IMR-90 (cell line): ENCODE measurements around the gene IL37. TPM values are rescaled to one million over a fixed set of nuclear protein-coding genes. Genes with fewer than 3 reads are reported as not detected.

Experiments
- ATAC-seq: fragments of 200-7000 bp; cut with Tn5 transposase; 2 replicates; pipeline ENCODE4 v1.9.1; 2020; ENCODE audit warnings: low read depth, mild to moderate bottlenecking, moderate library complexity
- BruUV-seq: library from RNA; stranded (reverse); fragments of 400-500 nt; replicated peaks from 2 replicates; lab custom pipeline; 2021; lab: Mats Ljungman, UMichigan
- CTCF ChIA-PET: fragments of 300-600 bp; formaldehyde crosslinking; extraction: SDS; loops from one replicate; lab custom pipeline; 2021; ENCODE audit warnings: antibody characterized with exemption; lab: Yijun Ruan, JAX
- POLR2A ChIA-PET: fragments of 300-600 bp; sonication (Branson Sonifier 250); formaldehyde crosslinking; loops from one replicate; lab custom pipeline; 2022; ENCODE audit warnings: antibody characterized with exemption; ENCODE audit not compliant: unreplicated experiment; lab: Charles Lee
- DNase-seq: peaks from one replicate; pipeline ENCODE4 v3.0.0; 2013
- H2AFZ ChIP-seq: replicated peaks from 2 replicates; pipeline ENCODE3; 2013; ENCODE audit warnings: low read length, mild to moderate bottlenecking; ENCODE audit not compliant: poor library complexity
- H2AK5ac ChIP-seq: 2 replicates; pipeline ENCODE4 v1.6.1; 2013; ENCODE audit warnings: low read depth, low read length, inconsistent platforms
- H2AK9ac ChIP-seq: replicated peaks from 2 replicates; pipeline ENCODE3; 2013; ENCODE audit warnings: mild to moderate bottlenecking, low read depth, low read length, moderate library complexity; ENCODE audit not compliant: poor library complexity
- H2BK120ac ChIP-seq: 2 replicates; pipeline ENCODE4 v1.6.1; 2013; ENCODE audit warnings: low read depth, low read length, inconsistent platforms
- H2BK15ac ChIP-seq: 3 replicates; pipeline ENCODE4 v1.6.1; 2013; ENCODE audit warnings: low read depth, low read length, inconsistent platforms
- H2BK20ac ChIP-seq: 2 replicates; pipeline ENCODE4 v1.6.1; 2013; ENCODE audit warnings: low read depth, mild to moderate bottlenecking, inconsistent platforms, low read length, moderate library complexity
- H2BK5ac ChIP-seq: 2 replicates; pipeline ENCODE4 v1.6.1; 2013; ENCODE audit warnings: mild to moderate bottlenecking, low read depth, low read length, inconsistent platforms; ENCODE audit not compliant: poor library complexity, severe bottlenecking
- H3K14ac ChIP-seq: replicated peaks from 2 replicates; pipeline ENCODE4 v1.6.1; 2013; ENCODE audit warnings: low read depth, low read length, inconsistent platforms
- H3K18ac ChIP-seq: 2 replicates; pipeline ENCODE4 v1.6.1; 2013; ENCODE audit warnings: low read depth, low read length, control low read depth
- H3K23ac ChIP-seq: 2 replicates; pipeline ENCODE4 v1.6.1; 2013; ENCODE audit warnings: low read depth, low read length, inconsistent platforms
- H3K27ac ChIP-seq: 2 replicates; pipeline ENCODE4 v1.5.1; 2013; ENCODE audit warnings: mild to moderate bottlenecking, control low read depth, low read length; ENCODE audit not compliant: insufficient read depth
- H3K27me3 ChIP-seq: 2 replicates; pipeline ENCODE4 v1.6.1; 2013; ENCODE audit warnings: low read length; ENCODE audit not compliant: control insufficient read depth, insufficient read depth
- H3K36me3 ChIP-seq: 2 replicates; pipeline ENCODE4 v1.6.1; 2013; ENCODE audit warnings: low read length, mixed read lengths; ENCODE audit not compliant: control insufficient read depth, insufficient read depth
- H3K4ac ChIP-seq: 2 replicates; pipeline ENCODE4 v1.6.1; 2013; ENCODE audit warnings: low read depth, low read length, inconsistent platforms
- H3K4me1 ChIP-seq: 2 replicates; pipeline ENCODE4 v1.6.1; 2013; ENCODE audit warnings: low read length, mixed read lengths; ENCODE audit not compliant: control insufficient read depth, insufficient read depth
- H3K4me2 ChIP-seq: 2 replicates; pipeline ENCODE4 v1.6.1; 2013; ENCODE audit warnings: low read depth, mild to moderate bottlenecking, control low read depth, low read length, moderate library complexity
- H3K4me3 ChIP-seq: 2 replicates; pipeline ENCODE4 v1.5.1; 2013; ENCODE audit warnings: low read depth, mild to moderate bottlenecking, control low read depth, low read length, moderate library complexity; ENCODE audit not compliant: insufficient read depth
- H3K56ac ChIP-seq: 2 replicates; pipeline ENCODE4 v1.6.1; 2013; ENCODE audit warnings: low read length, inconsistent platforms; ENCODE audit not compliant: insufficient read depth; ENCODE audit errors: extremely low read depth
- H3K79me1 ChIP-seq, 2 experiments: 2 replicates each; pipeline ENCODE4 v1.6.1; 2013; ENCODE audit warnings: low read length in 2 of 2, inconsistent platforms in 1 of 2, low read depth in 1 of 2
- H3K9ac ChIP-seq: 2 replicates; pipeline ENCODE4 v1.6.1; 2013; ENCODE audit warnings: low read depth, low read length, control low read depth
- H3K9me1 ChIP-seq: 2 replicates; pipeline ENCODE4 v1.6.1; 2013; ENCODE audit warnings: low read length, inconsistent platforms; ENCODE audit not compliant: insufficient read depth
- H3K9me3 ChIP-seq: 2 replicates; pipeline ENCODE4 v1.6.1; 2013; ENCODE audit warnings: low read length; ENCODE audit not compliant: control insufficient read depth, insufficient read depth
- H4K20me1 ChIP-seq: 2 replicates; pipeline ENCODE4 v1.6.1; 2013; ENCODE audit warnings: low read length, inconsistent platforms; ENCODE audit not compliant: insufficient read depth
- H4K5ac ChIP-seq: 2 replicates; pipeline ENCODE4 v1.6.1; 2013; ENCODE audit warnings: mild to moderate bottlenecking, low read depth, low read length, control low read depth
- H4K8ac ChIP-seq, 2 experiments: 2 replicates each; pipeline ENCODE4 v1.6.1; 2013; ENCODE audit warnings: low read depth in 2 of 2, low read length in 2 of 2, control low read depth in 1 of 2, inconsistent platforms in 1 of 2
- H4K91ac ChIP-seq: 2 replicates; pipeline ENCODE4 v1.6.1; 2013; ENCODE audit warnings: low read depth, low read length, inconsistent platforms; ENCODE audit not compliant: insufficient read depth
- BHLHE40 ChIP-seq: fragments of 150-350 bp; IDR thresholded peaks from 2 replicates; pipeline ENCODE4 v1.6.1; 2016; ENCODE audit warnings: mild to moderate bottlenecking, low read depth, low read length
- CEBPB ChIP-seq: IDR thresholded peaks from 2 replicates; pipeline ENCODE4 v1.6.1; 2012; ENCODE audit warnings: low read depth, low read length, improper control_type of control experiment
- MAFK ChIP-seq: IDR thresholded peaks from 2 replicates; pipeline ENCODE4 v1.6.1; 2012; ENCODE audit warnings: low read depth, low read length, improper control_type of control experiment
- MAZ ChIP-seq: IDR thresholded peaks from 2 replicates; pipeline ENCODE4 v1.6.1; 2012; ENCODE audit warnings: low read depth, mild to moderate bottlenecking, low read length, improper control_type of control experiment, moderate library complexity, borderline replicate concordance
- NFE2L2 ChIP-seq: fragments of 150-350 bp; IDR thresholded peaks from 2 replicates; pipeline ENCODE4 v1.6.1; 2016; ENCODE audit warnings: low read depth, mild to moderate bottlenecking, low read length
- POLR2A ChIP-seq: IDR thresholded peaks from 2 replicates; pipeline ENCODE4 v1.6.1; 2012; ENCODE audit warnings: mild to moderate bottlenecking, low read depth, low read length
- RCOR1 ChIP-seq: IDR thresholded peaks from 2 replicates; pipeline ENCODE4 v1.6.1; 2012; ENCODE audit warnings: mild to moderate bottlenecking, low read length, improper control_type of control experiment; ENCODE audit not compliant: insufficient replicate concordance
- RFX5 ChIP-seq: IDR thresholded peaks from 2 replicates; pipeline ENCODE4 v1.8.0; 2012; ENCODE audit warnings: low read depth, mild to moderate bottlenecking, low read length, moderate library complexity
- SMC3 ChIP-seq: fragments of 150-350 bp; IDR thresholded peaks from 2 replicates; pipeline ENCODE4 v1.6.1; 2016; ENCODE audit warnings: low read depth, mild to moderate bottlenecking, antibody characterized with exemption, low read length, moderate library complexity
- WGBS, 2 experiments: methylation state at CpG; one replicate each; pipeline versions ENCODE4 v1.1.5 to v1.1.7; 2013; ENCODE audit warnings: missing lambda C conversion rate in 2 of 2; ENCODE audit not compliant: insufficient read length in 1 of 2; ENCODE audit errors: extremely low coverage in 2 of 2; 5-methylcytosine and 5-hydroxymethylcytosine counted together
- dilution Hi-C: fragments of 300-500 bp; cut with HindIII; formaldehyde crosslinking; loops from one replicate; pipeline ENCODE4 v1.14.3; 2018; ENCODE audit warnings: low sequenced_read_pairs; ENCODE audit not compliant: unreplicated experiment
- in situ Hi-C: fragments of 300-500 bp; cut with MboI; formaldehyde crosslinking; loops from 3 replicates; pipeline ENCODE4 v1.14.3; 2019; ENCODE audit warnings: low sequenced_read_pairs, inconsistent platforms, mixed read lengths
- intact Hi-C: fragments of 100-400 bp; cut with micrococcal nuclease; formaldehyde crosslinking; loops from 2 replicates; pipeline ENCODE4 v1.10.0; 2022
- polyA plus RNA-seq, 3 experiments: library from polyadenylated mRNA; depleted of rRNA; stranded (reverse); fragments of >200 nt; gene quantifications; 2 replicates each; pipeline ENCODE4 v1.2.3, GENCODE V29; 2012; ENCODE audit warnings: low replicate concordance in 1 of 3
- total RNA-seq: library from RNA; depleted of rRNA; stranded (reverse); fragments of >200 nt; gene quantifications from 2 replicates; pipeline ENCODE4 v1.2.3, GENCODE V29; 2012
- TF ChIP-seq, protein P1 (sequence below): conservative IDR thresholded peaks from 2 replicates; pipeline ENCODE4 v1.5.1; 2012; ENCODE audit warnings: mild to moderate bottlenecking, low read depth, low read length, improper control_type of control experiment

IL37 gene
- total and polyA plus RNA-seq, 2 of the 4 experiments (the other 2 are of a cell fraction) = 0.15 TPM; not detected in 1

DNA sequence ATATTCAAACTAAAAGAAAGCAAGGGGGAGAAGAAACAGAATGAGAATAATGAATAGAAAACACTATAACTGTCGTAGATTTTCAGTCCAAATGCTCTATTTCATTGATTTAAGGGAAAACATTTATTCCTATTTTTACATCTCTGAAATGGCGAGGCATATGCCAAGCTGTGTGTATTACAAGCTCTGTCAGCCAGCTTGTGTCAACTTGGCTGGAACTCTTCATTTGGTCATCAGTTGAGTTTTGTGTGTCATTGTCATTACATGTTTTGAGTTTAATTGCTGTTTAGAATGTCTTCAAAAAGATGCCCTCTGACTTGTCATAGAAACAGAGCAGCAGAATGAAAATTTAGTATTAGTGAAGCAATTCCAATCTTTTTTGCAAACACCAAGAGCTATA is 8.1 kb upstream of the IL37 start:
- Histone ChIP-seq H3K4me3 (no peak overlapping the region), H4K91ac (no peak overlapping the region), H2BK120ac (no peak overlapping the region), H2AK9ac (no peak overlapping the region), H3K9me3 (no peaks in the 10 kb centered on the region), H2BK5ac (no peak overlapping the region), H3K27me3 (peaks cover 17% of the 10 kb centered on the region), H3K56ac (no peak overlapping the region), H3K4ac (no peak overlapping the region), H3K14ac (no peak overlapping the region), H4K8ac (no peak overlapping the region), H4K5ac (no peak overlapping the region), H2AFZ (no peak overlapping the region), H3K4me1 (no peaks in the 10 kb centered on the region), H3K9ac (no peak overlapping the region), H3K36me3 (no peaks in the 10 kb centered on the region), H3K9me1 (no peaks in the 10 kb centered on the region), H3K23ac (no peak overlapping the region), H2BK20ac (no peak overlapping the region), H3K4me2 (no peak overlapping the region), H4K20me1 (no peaks in the 10 kb centered on the region), H3K27ac (no peak overlapping the region), H2AK5ac (no peak overlapping the region), H3K18ac (no peak overlapping the region), H2BK15ac (no peak overlapping the region), H3K79me1 (no peaks in the 10 kb centered on the region)
- DNase-seq (no peak), ATAC-seq (no peak)
- no TSS peak for BruUV-seq
- dilution Hi-C loops (no loop called here), intact Hi-C loops (no loop called here), in situ Hi-C loops (no loop called here)
- CTCF ChIA-PET = no interaction called here
- no peak for TF ChIP-seq BHLHE40
- no peak for TF ChIP-seq RCOR1
- no peak for TF ChIP-seq POLR2A
- TF ChIP-seq RFX5 = no peak
- TF ChIP-seq MAZ = no peak
- no peak for TF ChIP-seq SMC3
- TF ChIP-seq NFE2L2 = no peak
- no peak for TF ChIP-seq CEBPB
- TF ChIP-seq, protein P1, sequence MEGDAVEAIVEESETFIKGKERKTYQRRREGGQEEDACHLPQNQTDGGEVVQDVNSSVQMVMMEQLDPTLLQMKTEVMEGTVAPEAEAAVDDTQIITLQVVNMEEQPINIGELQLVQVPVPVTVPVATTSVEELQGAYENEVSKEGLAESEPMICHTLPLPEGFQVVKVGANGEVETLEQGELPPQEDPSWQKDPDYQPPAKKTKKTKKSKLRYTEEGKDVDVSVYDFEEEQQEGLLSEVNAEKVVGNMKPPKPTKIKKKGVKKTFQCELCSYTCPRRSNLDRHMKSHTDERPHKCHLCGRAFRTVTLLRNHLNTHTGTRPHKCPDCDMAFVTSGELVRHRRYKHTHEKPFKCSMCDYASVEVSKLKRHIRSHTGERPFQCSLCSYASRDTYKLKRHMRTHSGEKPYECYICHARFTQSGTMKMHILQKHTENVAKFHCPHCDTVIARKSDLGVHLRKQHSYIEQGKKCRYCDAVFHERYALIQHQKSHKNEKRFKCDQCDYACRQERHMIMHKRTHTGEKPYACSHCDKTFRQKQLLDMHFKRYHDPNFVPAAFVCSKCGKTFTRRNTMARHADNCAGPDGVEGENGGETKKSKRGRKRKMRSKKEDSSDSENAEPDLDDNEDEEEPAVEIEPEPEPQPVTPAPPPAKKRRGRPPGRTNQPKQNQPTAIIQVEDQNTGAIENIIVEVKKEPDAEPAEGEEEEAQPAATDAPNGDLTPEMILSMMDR = no peak
- no peak for TF ChIP-seq MAFK
- POLR2A ChIA-PET = no interaction called here
- no CpG with 5 or more reads among the region's 2 CpGs for WGBS, 2 experiments
